ENCODE results near the gene NBPF9.
"Not testable (repeated sequence)": the region's sequence is repeated elsewhere in the genome, so short reads cannot be mapped to it uniquely, and the experiment has no call there.

DNA sequence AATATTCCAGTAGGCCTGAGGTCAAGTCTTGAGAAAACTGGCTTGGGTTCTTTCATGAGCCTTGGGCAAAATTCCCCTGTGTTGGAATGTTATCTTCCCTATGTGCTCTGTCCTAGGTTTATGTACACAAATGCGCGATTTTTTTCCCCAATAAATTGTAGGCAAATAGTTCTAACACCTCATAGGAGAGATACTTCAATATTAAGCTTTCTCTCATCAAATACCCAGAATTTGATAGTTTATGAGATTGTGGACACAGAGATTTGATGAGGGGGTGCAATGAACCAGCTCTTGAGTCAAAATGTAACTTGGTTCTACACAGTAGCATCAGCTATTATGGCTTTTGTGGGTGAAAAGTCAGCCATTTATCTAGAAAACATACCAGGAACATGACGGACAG is 38.7 kb downstream of the NBPF9 start:
- TF ChIP-seq, protein P1, sequence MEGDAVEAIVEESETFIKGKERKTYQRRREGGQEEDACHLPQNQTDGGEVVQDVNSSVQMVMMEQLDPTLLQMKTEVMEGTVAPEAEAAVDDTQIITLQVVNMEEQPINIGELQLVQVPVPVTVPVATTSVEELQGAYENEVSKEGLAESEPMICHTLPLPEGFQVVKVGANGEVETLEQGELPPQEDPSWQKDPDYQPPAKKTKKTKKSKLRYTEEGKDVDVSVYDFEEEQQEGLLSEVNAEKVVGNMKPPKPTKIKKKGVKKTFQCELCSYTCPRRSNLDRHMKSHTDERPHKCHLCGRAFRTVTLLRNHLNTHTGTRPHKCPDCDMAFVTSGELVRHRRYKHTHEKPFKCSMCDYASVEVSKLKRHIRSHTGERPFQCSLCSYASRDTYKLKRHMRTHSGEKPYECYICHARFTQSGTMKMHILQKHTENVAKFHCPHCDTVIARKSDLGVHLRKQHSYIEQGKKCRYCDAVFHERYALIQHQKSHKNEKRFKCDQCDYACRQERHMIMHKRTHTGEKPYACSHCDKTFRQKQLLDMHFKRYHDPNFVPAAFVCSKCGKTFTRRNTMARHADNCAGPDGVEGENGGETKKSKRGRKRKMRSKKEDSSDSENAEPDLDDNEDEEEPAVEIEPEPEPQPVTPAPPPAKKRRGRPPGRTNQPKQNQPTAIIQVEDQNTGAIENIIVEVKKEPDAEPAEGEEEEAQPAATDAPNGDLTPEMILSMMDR (IDR thresholded peaks at IDR 0.05; ENCODE audit: low read depth, low read length, poor library complexity, severe bottlenecking) = not testable (repeated sequence)
- not testable (repeated sequence) for TF ChIP-seq EZH2phosphoT487 (IDR thresholded peaks at IDR 0.05; ENCODE audit: borderline replicate concordance, low read length)
